Activated CD8-positive, alpha-beta memory T cell treated with anti-CD3 and anti-CD28 coated beads, Interleukin-2, amount 50 U/mL, for 1 hour (primary cell): Measurements from ENCODE around the gene FBLIM1.
"Not testable (repeated sequence)": the region's sequence is repeated elsewhere in the genome, so short reads cannot be mapped to it uniquely, and the experiment has no call there.

Experiments
- DNase-seq: peaks from one replicate; pipeline ENCODE4 v3.0.0-alpha.2; 2020; ENCODE audit errors: extremely low read depth

FBLIM1 gene

DNA sequence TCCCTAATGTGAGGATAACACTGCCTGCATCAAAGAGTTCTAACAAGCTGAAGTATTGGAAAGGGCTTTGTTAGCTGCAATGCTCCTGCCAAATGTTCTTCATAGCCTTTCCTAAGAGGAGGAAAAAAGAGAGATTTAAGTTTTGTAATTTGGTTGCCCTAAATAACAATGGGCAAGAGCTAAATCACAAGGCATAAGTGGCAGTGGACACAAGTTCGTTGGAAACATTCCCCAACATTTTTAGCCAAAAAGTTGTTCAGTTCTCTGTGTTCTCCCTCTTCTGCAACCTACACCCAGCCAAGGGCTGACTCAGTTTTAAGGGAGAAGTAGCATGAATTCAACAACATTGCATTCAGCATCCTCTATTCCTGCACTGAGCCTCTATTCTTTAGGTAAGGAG, 51.5 kb downstream of the FBLIM1 start:
- DNase-seq: no peak

DNA sequence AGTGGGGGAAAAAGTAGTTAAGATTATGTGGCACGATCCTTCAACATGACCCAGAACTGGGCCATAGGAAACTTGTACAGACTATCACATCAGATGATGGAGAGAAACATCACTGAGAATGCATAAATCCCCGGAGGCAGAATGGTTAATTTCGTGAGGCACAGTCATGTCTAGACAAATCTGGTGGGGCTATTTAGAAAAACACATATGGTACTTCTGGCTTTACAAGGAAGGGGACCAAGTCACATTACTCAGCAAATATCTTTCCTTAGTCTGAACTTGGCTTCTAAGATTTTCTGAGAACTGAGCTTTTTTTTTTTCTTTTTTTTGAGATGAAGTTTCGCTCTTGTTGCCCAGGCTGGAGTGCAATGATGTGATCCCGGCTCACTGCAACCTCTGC, 58.1 kb downstream of the FBLIM1 start:
- DNase-seq: no peak

DNA sequence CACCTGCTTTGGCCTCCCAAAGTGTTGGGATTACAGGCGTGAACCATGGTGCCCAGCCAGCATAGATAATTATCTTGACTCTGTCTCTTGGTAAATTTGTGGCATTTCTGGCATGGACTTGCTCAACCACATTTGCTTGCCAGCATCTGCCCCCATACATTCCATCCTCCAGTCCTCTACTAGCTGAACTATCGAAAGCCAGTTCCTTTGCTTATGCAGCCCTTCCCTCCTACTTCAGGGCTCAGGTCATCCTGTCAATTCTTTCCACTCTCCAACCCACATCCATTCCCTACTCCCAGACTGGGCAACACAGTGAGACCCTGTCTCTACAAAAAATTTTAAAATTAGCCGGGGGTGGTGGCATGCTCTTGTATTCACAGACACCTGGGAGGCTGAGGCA, 61.9 kb downstream of the FBLIM1 start:
- no peak for DNase-seq

DNA sequence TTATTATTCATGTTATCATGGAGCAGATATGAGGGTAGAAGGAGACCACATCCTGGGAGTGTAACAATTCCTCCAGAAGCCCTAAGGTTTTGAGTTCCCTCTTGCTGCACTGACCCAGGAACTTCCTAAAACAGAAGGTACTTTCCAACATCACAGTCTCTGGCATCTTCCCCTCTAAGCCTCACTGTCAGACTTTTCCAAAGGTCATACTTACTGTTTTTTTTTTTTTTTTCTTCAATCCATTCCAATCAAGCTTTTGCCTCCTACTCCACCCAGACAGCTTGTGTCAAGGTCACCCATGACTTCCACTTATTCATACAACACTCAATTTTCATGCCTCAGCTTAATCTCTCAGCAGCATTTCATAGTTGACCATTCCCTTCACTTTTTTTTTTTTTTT, 67.2 kb downstream of the FBLIM1 start:
- no peak for DNase-seq

DNA sequence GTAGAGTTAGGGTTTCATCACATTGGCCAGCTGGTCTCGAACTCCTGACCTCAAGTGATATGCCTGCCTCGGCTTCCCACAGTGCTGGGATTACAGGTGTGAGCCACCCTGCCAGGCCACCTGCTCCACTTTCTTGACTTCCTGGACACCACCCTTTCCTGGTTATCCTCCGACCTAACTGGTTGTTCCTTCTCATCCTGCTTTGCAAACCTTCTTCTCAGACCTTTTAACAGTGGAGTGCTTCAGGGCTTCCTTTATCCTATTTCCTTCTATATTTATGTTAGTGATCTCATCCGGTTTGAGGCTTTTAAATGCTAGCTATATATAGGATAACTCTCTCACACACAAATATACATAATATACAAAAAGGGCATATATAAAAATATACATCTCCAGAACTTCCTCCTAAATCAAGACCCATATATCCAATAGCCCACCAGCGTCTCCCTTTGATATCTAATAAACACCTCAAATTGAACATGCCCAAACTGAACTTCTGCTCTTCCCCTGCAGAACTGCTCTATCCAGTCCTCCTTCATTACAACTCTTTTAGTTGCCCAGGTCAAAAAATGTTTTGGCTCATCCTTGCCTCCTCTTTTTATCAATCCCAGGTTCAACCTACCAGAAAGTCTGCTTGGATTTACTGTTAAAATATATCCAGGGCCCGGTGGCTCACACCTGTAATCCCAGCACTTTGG, 68.4 kb downstream of the FBLIM1 start:
- no peak for DNase-seq

DNA sequence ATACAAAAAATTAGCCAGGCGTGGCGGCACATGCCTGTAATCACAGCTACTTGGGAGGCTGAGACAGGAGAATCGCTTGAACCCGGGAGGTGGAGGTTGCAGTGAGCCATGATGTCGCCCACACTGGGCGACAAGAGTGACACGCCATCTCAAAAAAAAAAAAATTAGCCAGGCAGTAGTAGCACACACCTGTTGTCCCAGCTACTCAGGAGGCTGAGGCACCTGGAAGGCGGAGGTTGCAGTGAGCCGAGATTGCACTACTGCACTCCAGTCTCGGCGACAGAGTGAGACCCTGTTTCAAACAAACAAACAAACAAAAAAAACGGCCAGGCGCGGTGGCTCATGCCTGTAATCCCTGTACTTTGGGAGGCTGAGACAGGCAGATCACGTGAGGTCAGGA, 69.0 kb downstream of the FBLIM1 start:
- DNase-seq: not testable (repeated sequence)

DNA sequence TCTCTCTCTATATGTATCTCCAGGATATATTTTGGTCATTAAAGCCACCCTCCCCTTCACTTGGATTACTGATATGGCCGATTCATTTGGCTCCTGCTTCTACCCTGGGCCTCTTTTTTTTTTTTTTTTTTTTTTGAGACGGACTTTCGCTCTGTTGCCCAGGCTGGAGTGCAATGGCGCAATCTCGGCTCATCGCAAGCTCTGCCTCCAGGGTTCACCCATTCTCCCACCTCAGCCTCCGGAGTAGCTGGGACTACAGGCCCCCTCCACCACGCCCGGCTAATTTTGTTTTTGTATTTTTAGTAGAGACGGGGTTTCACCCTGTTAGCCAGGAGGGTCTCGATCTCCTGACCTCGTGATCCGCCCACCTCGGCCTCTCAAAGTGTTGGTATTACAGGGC, 70.3 kb downstream of the FBLIM1 start:
- DNase-seq: not testable (repeated sequence)

DNA sequence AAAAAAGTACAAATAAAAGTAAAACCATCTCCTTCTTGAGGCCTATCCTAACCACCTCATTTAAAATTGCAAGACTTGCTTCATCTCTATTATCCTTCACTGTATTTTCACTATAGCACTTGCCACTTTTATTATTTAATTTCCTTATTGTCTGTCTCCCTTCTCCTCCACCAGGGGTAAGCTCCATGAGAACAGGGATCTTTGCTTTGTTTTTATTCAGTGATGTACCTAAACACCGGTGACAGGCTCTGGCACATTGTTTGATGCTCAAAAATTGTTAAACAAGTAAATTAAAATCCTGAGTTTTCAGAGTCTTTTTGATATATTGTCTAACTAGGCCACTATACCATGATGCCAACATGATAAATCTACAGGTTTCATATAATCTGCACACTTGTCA, 71.7 kb downstream of the FBLIM1 start:
- DNase-seq: no peak

DNA sequence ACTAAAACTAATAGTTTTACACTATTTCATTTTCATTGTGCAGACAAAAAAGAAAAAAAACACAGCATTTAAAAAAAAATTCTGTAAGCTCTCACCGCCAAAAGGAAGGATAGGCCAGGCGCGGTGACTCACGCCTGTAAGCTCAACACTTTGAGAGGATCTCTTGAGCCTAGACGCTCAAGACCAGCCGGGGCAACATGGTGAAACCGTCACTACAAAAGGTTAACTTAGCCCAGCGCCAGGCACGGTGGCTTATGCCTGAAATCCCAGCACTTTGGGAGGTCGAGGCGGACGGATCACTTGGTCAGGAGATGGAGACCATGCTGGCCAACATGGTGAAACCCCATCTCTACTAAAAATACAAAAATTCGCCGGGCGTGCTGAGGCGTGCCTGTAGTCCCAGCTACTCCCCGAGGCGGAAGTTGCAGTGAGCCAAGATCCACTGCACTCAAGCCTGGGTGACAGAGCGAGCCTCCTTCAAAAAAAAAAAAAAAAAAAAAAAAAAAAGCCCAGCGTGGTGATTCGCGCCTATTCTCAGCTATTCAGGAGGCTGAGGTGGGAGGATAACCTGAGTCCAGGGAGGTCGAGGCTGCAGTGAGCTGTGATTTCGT, 74.6 kb downstream of the FBLIM1 start:
- DNase-seq: no peak

DNA sequence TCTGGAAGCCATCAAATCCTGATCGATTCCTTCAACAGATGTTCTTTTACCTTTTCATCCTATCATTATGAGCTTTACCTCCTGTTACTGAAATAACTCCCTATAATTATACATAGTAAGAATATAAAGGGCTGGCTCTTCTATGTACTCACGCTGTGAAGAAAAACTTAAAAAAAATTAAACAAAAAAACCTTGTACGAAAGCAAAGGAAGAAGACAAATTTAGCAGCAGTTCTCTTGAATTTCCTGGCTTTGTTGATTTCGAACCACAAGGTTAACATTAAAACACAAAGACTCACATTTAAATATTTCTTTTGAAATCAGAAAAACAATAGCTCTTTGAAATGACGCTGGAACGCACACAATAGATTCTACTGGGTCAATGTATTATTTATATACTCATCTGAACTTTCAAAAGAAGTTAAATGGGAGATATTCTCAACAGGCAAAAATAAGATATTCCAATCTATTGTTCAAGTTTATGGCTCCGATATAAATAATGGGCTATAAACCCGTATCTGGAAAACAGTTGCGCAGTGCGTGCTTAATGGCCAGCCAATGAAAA, 75.3 kb downstream of the FBLIM1 start:
- DNase-seq: no peak

DNA sequence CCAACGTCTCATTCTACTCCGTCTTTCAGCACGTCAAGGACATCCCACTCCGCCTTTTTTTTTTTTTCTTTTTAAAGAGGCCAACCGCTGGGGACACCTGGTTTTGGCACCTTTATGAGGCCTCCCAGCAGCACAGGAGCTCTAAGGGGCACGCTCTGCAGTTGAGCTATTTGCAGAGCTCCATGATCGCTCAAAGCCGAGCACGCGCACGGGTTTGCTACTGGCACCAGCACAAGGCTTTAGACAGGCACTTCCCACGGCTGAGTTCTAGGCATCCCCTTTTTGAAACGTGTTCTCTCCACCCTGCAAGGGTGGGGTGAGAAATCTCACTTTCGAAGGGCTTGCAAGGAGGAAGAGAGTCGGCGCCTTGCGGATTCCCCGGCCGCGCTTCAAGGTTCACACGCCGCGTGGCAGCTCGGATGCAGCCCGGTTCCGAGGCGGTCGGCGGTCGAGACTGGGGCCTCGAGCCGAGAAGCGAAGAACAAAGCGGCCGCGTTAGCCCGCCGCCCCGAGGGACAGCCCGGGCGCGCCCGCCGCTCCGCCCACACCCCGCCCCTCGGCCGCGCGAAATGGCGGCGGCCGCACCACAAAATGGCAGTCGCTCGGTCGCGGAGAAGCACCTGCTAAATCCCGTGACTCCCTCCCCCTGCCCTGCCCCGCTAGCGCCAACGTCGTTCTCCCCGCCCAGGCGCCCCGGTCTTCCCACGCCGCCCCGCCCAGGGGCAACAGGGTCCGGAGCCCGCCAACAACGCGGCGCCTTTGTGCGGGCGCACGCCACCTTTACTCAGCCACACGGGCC, 76.0 kb downstream of the FBLIM1 start:
- peak; percentile 61 for DNase-seq

DNA sequence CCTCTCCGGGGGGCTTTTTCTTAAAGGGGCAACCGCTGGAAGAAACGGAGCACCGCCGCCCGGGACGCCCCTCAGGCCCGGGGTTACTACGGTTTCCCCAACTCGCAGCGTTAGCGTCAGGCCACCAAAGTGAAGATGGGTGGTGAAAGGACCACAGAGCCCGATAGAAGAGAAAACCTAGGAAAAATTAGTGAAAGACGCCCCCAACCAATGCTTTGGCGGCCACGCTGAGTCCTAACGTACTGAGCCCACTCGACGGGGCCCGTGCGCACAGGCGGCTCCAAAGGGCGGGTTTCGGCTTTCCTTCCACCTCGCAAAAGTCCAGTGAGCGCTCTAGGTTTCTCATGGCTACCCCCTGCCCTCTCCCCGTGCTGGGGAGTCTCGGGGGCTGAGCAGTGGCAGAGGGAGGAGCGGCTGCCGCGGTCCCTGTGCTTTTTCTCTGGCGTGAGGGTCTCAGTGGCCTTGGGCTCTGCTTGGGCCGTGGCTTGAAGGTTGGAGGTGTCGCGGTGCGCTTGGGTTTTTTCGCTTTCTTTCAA, 76.7 kb downstream of the FBLIM1 start:
- no peak for DNase-seq

DNA sequence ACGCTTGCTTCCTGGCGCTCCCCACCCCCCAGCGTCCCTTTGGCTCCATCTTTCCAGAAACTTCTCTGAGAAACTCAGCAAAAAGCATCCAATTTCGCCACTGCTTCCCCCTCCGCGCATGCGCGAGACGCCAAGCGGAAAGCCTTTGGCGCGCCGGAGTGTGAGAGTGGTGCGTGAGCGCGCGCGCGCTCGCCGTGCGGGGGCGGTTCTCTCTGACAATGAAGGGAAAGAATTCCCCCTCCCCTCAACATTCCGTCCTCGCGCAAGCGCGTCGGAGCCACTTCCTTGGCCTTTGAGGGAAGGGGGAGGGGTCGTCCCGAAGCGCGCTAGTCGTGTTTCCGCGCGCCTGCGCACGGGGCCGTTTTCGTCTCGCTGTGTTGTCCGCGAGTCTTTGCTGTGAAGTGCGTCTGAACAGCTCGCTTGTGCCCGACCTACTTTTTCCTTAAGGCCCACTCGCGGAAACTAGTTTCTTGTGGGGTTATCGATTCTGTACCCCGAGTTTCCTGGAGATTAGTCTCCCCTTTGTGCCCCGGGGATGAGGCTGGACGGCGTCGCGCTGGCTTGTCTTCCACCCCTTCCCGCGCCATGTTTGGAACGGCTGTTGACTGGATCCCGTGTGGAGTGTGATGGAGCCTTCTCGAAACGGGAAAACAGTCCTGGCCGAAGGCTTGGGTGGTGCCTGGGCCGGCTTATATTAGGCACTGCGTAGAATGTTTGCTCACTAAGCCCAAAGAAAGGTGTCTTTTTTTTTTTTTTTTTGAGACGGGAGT, 77.3 kb downstream of the FBLIM1 start:
- DNase-seq: peak; percentile 94
